ENCODE results near the gene ZCWPW2.

ZCWPW2 gene

DNA sequence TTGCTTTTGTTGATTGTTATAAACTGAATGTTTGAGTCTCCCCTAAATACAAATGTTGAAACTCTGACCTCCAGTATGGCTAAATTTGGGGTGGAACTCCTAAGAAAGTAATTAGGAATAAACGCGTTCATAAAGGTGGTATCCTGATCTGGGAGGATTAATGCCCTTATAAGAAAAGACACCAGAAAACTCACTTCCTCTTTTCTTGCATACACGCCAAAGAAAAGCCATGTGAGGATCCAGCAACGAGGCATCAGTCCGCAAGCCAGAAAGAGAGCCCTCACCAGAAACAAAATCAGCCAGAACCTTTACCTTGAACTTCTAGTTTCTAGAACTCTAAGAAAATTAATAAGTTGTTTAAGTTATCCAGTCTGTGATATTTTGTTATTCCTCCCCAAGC is 37.5 kb downstream of the ZCWPW2 start:
- DNase-seq, result no peak

DNA sequence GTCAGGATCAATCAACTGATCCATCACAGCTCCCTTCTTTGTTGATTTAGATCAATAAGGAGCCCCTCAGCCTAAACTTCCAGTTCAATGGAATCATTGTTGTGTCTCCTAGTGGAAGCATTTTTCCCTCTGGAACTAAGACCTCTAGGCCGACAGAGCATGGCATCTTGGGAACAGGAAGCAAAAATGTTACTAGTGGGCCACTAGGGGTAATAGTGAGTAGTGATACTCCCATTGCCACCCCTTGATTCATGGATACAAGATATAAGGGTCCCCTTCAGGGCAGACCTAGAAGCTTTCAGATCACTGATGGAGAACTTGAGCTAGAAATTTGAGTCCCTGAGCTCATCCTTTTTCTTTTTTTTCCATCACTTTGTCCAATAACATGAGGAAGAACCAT is 40.5 kb downstream of the ZCWPW2 start:
- DNase-seq, result no peak

DNA sequence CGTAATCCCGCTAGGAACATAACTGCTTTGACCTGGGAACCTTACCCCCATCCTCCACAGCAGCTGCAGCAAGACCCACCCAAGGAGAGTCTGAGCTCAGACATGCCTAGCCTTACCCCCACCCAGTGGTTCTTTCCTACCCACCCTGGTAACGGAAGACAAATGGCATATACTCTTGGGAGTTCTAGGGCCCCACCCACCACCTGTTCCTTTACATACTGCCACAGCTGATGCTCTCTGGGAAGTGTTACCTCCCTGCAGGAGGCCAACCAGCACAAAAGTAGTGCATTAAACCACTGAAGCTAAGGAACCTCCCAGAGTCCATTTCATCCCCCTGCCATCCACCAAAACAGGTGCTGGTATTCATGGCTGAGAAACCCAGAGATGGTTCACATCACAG is 50.7 kb downstream of the ZCWPW2 start:
- DNase-seq, result no peak

DNA sequence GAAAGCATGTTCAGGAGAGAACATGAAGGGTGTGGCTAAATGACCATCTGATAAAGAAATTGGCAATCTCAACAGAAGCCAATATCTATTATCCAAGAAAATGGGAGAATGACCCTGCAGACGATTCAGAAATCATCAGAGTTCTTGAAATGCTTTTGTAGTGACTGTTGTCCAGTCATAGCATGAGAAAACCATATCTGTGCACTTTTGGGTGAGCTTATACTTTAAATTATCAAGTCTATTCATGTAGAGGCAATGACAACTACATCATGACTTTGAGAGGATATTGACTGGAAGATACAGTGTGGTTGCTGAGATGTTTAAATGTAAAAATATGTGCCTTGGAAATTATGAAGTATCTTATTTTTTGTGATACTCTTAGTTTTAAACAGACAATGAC is 57.7 kb downstream of the ZCWPW2 start:
- no peak for DNase-seq

DNA sequence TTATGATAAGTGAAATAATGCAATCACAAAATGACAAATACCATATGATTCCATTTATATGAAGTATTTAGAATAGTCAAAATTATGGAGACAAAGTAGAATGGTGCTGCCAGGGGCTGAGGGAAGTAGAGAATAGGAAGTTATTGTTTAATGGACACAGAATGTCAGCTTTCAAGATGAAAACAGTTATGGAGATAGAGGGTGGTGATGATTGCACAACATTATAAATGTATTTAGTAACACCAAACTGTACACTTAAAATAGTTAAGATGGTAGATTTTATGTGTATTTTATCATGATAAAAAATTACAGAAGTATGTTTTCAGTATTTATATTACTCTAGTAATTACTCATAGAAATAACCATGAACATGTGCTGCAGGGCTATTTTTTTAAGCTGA is 100.9 kb downstream of the ZCWPW2 start:
- no peak for DNase-seq

DNA sequence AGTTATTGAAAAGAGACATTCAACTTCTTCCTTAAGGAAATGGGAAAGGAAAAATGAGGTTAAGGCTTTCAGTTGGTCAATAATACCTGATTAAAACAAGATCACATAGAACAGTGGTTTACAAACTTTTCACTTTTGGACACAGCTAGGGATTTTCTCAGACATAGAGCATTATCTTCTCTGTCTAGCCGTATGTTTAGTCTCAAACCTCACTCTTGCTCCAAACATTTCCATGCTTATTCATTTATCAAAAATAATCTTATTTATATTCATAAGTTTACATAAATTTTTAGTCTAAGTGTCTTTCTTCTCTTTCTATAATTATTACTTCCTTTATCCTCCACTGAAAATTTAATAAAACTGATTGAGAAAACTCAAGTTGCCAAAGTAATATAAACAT is 114.3 kb downstream of the ZCWPW2 start:
- no peak for DNase-seq

DNA sequence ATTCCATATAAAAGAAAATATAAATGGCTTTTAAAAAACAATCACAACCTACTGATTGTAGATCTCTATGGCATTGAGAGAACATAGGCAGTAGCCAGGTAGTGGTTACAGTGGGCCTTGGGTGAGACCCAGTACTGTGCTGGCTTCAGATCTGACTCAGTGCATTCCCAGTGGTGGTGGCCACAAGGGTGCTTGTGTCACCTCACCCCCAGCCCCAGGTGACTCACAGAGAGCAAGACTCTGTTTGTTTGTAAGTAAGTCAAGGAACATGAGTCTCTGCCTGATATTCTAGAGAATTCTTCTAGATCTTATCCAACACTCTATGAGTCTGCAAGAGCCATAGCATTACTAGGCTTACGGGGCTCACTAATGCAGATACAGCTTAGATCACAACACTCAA is 118.9 kb downstream of the ZCWPW2 start:
- DNase-seq, result peak; percentile 73

DNA sequence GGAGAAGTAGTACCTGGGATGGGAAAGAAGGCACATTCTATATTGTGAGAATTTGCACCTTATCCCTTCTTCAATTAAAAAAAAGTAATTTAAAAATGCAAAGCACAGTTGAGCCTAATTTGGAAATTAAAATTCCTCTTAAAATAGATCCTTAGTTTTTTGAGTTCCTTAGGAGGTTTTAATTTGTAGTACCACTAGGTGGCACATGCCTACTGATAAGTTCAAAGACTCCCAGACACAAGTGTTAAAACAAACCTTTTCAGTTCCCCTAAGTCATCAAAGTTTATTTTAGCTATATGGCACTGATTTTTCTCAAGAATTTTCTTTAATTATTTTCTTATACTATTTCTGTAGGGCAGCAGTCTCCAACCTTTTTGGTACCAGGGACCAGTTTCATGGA is 127.7 kb downstream of the ZCWPW2 start:
- DNase-seq, result no peak

DNA sequence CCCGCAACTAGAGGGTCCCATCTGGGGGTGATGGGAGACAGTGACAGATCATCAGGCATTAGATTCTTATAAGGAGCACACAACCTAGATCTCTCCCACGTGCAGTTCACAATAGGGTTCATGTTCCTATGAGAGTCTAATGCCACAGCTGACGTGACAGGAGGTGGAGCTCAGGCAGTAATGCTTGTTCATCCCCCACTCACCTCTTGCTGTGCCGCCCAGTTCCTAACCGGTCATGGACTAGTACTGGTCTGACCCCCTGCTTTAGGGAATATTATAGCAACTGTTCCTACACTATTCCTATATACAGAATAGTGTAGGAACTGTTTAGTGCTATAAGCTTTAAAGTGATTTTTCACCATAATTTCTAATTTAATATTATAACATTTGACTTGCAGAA is 128.2 kb downstream of the ZCWPW2 start:
- DNase-seq, result no peak

DNA sequence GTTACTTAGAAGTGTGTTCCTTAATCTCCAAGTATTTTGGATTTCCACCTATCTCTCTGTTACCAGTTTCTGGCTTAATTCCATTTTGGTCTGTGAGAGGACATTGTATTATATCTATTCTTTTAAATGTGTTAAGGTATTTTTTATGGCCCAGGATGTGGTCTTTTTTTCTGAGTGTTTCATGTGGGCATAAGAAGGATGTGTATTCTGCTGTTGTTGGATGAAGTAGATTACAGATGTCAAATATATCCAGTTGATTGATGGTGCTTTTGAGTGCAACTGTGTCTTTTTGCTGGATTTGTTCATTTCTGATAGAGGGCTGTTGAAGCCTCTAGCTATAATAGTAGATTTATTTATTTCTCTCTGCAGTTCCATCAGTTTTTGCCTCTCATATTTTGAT is 136.6 kb downstream of the ZCWPW2 start:
- no peak for DNase-seq

DNA sequence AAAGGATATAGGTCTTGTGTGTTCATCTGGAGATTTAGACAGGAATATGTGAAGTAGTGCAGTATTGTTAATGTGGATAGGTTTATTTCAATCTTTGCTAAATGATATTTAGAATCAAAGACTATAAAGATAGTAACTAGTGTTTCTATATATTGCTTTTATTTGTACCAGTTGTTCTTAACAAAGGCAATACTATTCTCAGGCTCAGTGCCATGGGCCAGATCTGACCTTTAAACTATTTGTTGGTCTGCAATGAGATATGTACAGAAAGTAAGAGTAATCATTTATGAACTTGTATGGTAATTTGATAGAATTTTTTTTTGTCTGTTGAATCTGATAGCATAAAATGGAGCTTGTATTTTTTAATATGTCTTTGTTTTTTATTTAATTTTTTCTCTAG is 146.8 kb downstream of the ZCWPW2 start:
- DNase-seq, result no peak

DNA sequence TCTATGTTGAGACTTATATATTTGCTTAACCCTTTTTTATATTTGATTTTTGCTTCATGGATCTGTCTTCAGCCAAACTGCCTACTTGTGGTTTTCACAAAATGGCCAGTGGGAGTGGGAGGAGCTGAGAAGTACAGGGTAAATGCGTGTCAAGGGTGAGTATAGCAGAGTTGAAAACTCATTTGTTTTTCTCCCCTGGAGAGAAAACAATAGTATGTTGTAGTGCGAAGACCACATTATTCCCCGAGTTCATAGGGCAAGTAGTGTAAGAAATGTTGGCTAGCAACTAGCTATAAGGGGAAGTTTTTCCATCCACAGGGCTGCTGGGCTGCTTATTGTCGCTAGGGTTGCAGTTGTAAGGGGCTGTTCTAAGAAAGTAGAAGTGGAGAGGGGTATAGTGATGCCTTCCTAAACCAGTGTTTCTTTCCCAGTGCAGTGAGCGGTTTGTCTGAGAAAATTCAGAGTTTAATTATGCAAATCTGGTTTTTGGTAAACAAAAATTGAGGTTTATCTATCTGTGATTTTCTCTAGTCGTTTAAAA is 153.9 kb downstream of the ZCWPW2 start:
- DNase-seq, result no peak

DNA sequence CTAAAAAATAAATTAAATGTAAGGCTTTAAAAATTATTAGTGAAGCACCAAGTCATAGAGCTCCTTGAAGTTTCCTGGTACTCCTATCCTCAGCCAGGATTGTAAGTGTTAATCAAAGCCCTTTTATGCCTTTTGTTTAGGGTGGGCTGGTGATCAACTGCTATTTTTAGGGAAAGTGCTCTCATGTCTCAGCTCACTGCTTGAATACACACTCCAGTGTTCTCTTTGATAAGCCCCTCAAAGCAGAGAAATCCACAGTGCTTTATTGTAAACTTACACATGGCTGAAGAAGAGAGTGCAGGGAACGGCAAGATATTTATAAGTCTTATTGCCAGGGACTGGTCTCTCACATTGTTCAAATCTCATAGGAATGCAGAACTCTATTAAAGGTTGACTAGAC is 156.5 kb downstream of the ZCWPW2 start:
- no peak for DNase-seq

DNA sequence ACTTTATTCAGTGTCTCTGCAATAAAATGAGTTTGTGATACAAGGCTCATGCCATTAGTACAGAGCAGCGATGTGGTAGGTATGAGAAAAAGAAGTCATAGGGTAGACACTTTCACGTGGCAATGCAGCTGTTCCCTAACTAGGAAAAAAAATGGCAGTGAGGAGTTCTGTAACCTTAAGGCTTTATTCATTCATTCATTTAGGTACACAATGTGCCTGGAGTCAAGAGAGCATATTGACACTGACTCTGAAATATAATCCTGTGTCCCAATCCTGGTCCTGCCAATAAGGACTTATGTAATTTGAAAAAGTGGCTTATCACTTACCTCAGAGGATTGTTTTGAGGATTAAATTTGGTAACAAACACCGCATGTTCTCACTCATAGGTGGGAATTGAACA is 173.1 kb downstream of the ZCWPW2 start:
- DNase-seq, result no peak

DNA sequence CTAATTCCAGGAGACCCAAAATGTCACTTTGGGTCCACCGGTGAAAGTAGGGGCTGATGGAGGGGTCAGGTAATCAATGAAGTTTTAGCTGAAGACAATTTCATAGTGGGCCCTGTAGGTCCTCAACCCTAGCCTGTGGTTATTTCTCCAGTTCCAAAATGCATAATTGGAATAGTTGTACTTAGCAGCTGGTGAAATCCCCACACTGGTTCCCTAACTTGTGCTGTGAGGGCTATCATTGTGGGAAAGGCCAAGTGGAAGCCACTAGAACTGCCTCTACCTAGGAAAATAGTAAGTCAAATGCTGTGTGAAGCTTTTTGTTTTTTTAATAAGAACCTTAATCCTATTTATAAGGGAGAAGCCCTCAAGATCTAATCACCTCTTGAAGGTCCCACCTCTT is 193.8 kb downstream of the ZCWPW2 start:
- no peak for DNase-seq

DNA sequence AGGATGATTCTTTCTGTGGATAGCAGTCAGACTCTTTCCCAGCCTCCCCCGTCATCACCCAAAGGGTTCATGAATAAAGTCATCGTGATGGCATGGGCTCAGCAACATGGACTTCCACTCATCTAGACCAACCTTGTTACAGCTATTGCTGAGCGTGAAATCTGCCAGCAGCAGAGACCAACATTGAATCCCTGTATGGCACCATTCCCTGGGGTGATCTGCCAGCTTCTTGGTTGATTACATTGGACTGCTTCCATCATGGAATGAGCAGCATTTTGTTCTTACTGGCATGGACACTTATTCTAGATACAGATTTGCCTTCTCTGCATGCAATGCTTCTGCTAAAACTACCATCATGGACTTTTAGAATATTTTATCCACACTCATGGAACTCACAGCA is 195.7 kb downstream of the ZCWPW2 start:
- DNase-seq, result no peak

DNA sequence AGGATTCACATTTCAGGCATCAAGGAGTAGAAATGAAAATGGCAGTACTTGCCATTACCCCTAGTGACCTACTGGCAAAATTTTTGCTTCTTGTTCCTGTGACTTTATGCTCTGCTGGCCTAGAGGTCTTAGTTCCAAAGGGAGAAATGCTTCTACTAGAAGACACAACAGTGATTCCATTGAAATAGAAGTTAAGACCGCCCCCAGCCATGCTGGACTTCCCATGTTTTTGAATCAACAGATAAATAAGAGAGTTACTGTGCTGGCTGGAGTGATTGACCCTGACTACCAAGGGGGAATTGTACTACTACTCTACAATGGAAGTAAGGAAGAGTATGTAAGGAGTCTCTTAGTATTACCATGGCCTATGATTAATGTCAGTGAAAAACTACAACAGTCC is 196.3 kb downstream of the ZCWPW2 start:
- DNase-seq, result no peak

DNA sequence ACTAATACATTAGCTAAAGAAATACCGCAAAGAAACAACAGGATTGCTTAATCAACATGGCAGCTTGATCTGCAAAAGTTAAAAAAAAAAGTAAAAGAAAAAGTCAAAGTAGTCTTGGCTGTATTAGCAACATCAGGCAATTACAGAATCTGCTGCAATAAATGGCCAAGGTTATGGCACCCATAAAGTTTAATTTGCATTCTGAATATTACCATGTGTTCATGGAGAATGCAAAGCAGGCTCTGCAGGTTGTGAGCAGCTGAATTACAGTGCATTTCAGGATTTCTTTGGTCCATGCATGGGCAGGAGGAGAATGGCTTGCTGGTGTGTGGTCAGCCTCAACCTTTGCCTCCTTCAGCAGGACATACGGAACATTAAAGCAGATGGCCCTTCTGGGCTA is 199.2 kb downstream of the ZCWPW2 start:
- no peak for DNase-seq

DNA sequence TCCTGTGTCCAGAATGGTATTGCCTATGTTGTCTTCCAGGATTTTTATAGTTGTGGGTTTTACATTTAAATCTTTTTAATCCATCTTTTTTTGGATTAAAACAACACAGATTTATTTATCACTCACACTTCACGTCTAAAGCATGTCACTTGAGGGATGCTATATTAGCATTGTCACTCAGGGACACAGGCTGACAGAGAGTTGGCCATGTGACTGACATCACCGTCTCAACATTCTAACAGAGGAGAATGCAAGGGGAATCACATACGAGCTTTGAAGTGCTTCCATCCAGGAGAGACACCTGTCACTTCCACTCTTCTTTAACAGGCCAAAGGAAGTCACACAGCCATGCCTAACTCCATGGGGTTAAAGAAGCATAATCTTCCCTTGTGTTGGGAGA is 204.7 kb downstream of the ZCWPW2 start:
- no peak for DNase-seq

DNA sequence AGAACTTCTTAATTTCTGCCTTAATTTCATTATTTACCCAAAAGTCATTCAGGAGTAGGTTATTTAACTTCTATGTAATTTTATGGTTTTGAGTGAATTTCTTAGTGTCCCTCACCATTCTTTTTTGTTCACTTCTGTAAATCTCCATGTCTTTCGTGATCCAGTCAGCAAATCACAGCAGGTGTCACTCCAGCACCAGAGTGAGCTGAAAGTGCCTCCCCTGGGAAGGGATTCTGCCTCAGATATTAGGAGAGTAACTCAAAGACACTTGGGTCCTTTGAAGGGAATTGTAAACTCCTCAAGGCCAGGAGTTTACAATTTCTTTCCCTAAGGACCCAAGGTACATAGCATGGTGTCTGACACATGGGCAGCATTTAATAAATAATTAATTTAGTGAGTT is 207.7 kb downstream of the ZCWPW2 start:
- no peak for DNase-seq

DNA sequence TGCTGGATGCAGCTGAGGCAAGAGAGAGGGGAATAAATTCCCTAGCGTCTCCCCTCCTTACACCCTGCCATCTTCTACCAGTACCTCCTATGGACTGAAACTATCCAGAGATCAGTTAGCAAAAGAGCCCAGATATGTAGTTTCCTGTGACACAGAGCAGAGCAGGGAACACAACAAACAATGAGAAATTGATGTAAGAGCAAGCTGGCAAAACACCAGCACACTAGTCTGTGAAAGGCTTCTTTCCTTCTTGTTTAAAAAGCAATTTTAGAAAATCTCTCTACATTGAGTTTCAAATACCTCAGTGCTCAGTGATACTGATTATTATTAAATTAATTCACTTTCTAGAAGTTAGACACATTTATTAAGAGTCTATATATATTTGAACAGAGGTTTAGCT is 215.7 kb downstream of the ZCWPW2 start:
- no peak for DNase-seq

DNA sequence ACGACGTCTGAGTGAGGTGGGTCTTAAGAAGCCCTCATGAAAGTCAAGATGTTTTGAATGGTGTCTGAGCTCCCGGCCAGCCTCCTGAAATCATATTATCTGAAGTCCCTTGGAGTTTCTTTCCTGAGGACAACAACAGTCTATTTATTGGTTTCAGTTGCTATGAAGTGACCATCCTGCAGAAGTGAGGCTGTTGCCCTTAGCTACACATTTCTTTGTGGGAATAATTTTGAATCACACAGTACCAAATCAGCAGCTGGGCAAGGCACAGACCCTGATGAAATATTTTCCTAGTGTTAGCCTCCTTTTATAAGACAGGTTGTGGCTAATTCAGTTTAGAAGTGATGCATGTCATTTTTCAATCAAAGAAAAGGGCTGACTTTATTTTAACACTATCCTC is 220.8 kb downstream of the ZCWPW2 start:
- no peak for DNase-seq

DNA sequence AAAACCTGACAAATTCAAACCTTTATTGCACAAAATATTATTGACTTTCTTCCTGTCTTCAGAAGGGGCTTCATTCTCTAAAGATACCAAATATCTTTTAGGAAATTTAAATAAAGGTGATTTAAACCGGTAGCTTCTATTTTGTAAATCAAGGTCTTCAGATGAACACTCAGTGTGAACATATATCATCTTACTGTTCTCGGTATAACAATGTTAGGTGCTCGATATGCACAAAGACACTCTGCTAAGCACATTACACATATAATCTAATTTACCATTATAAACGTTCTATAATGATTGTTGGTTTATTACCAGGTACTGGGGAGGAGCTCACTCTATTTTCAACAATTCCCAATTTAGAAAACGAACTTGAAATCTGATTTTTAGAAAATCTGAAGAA is 225.5 kb downstream of the ZCWPW2 start:
- no peak for DNase-seq

DNA sequence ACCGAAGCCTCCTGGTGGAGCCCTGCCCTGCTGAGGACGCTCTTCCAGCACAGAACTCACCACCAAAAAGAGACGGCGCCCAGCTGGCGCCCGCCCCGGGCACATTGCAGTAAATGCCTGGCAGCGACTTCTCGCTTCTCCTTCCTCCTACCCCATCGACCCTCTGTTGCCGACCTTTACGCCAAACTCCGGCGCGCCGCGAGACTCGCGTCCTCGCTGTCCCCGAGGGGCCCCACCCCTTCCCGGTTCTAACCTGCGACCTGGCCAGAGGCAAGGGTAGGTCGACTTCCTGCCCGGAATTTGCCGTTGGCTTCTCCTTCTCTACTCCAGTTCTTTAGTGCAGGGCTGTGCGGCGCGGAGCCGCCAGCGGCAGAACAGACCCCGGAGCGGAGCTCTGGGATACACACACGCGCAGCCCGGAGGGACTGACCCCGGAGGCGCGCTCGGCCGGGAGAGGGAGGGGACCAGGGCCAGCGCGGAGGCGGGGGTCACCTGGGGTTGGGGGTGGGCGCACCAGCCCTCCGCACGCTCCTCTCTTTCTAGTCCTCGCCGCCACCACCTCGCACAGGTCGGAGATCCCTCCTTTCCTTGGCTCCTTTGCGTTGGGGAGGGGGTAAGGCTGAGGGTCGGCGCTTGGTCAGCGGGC is 226.7 kb downstream of the ZCWPW2 start:
- peak; percentile 85 for DNase-seq

Data from islet precursor cell (in vitro differentiated cells).